ENCODE data around the gene AKAP1.

AKAP1 gene

GRCh38 chr17:57138956-57139576 lies 54.0 kb downstream of the AKAP1 start:
- no peak for TF ChIP-seq CTCF (IDR thresholded peaks at IDR 0.05)
- no peak for TF ChIP-seq ZFX (IDR thresholded peaks at IDR 0.05; ENCODE audit: borderline replicate concordance)
- no peak overlapping the region for H3K27ac ChIP-seq

DNA sequence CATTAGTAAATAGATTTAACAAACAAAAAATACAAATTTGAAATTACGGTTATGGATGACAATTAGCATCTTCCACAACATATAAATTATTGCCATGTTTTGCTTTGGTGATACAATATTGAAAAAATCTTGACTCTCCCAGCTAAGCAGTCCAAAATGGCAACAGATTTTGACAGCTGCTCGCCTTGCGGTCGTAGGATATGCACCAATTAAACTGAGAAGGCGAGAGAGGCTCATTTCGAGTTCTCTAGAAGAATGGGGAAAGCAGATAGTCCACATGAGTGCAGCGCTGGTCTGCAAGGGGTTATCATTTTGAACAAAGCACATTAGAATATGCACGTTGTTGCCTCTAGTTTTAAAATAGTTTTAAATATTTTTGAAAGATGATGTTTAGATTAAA lies 55.3 kb downstream of the AKAP1 start:
- TF ChIP-seq ZFX (IDR thresholded peaks at IDR 0.05; ENCODE audit: borderline replicate concordance) (no peak), CTCF (IDR thresholded peaks at IDR 0.05) (no peak)
- H3K27ac ChIP-seq = no peak overlapping the region

DNA sequence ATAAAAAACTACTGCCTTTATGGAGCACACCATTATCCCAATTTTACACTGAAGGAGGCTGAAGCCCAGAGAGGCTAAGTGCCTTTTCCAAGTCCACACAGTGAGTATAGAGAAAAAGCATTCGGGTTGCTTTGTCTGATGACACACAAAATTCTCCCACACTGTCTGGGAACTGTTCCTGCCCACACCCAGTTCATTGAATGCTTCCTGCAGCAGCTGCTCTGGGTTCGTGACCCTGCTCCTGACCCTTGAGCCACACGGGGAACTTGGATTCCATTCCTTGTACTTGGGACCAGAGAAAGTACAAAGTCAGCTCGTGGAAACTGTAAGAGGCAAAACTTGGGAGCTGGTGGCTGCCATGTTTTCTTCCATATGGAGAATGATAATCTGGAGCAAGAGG lies 57.9 kb downstream of the AKAP1 start:
- no peak overlapping the region for H3K27ac ChIP-seq
- no peak for TF ChIP-seq CTCF (IDR thresholded peaks at IDR 0.05)

DNA sequence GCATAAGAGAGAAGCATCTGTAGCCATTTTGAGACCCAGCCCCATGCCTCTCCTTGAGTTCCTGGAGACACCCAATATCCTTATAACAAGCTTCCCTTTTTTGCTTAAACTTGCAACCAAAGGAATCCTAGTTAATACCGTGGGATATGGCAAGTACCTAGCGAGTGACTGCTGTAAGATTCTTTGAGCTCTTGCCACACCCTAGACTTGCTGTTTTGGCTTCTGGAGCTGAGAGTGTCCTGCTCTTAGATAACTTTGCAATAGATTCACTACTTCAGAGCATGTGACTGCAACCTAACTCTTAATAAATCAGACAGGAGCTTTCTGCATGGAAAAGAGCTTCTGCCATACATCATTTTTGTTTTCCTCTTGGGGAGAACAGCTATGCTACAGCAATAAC lies 58.3 kb downstream of the AKAP1 start:
- TF ChIP-seq ZFX (IDR thresholded peaks at IDR 0.05; ENCODE audit: borderline replicate concordance) = no peak
- TF ChIP-seq CTCF (IDR thresholded peaks at IDR 0.05) = no peak
- H3K27ac ChIP-seq = no peak overlapping the region

- no peak overlapping the region for H3K27ac ChIP-seq
- TF ChIP-seq CTCF (IDR thresholded peaks at IDR 0.05) (no peak), ZFX (IDR thresholded peaks at IDR 0.05; ENCODE audit: borderline replicate concordance) (no peak)
Measured at GRCh38 chr17:57143919-57144318, 58.9 kb downstream of the AKAP1 start.

- no peak overlapping the region for H3K27ac ChIP-seq
Measured at GRCh38 chr17:57144567-57144966, 59.5 kb downstream of the AKAP1 start.

GRCh38 chr17:57145347-57145746 lies 60.3 kb downstream of the AKAP1 start:
- TF ChIP-seq CTCF (IDR thresholded peaks at IDR 0.05) = no peak
- TF ChIP-seq ZFX (IDR thresholded peaks at IDR 0.05; ENCODE audit: borderline replicate concordance) = no peak
- no peak overlapping the region for H3K27ac ChIP-seq

More at GRCh38 chr17:57144567-57144966, 59.5 kb downstream of the AKAP1 start:
- TF ChIP-seq CTCF (IDR thresholded peaks at IDR 0.05) (no peak), ZFX (IDR thresholded peaks at IDR 0.05; ENCODE audit: borderline replicate concordance) (no peak)
